ENCODE measurements around the gene CHMP3. TPM values are rescaled to one million over a fixed set of nuclear protein-coding genes. Genes with fewer than 3 reads are reported as not detected.

CHMP3 gene
- total and polyA plus RNA-seq, 2 of the 13 experiments (the other 11 are each of a cell fraction or from before 2014, with no cell fraction given), result 64.1 to 114 TPM

DNA sequence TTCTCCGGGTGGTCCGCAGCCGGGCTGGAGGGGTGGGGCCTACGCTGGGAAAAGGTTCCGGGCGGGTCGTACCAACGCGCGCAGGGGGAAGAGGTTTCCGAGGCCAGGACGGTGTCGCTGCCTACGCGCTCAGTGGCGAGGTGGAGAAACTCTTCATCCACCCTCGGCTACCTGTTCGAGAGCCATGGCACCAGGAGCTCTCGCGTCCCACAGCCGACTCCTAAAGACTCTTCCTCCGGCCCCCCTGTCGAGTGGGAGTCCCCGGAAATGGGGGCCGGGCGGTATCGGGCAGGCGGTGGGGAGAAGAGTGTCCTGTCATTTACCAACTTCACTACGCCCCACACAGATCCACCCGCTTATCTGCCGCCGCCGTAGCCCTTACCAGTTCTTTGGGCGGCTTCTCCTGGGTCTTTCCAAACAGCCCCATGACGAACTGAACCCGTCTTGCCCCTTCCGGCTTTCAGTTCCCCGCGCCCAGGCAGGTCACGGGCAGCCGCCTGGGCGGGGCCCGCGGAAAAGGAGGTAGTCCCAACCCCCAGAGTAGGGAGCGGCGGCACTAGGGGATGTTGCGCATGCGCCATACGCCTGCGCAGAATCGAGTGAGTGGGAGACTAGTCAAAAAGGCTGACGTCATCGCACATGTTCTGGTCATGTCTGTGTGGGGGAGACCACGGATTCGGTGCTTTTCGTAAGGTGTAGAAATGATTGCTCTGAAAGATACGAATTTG, at the start of gene CHMP3 (continued):
- no peak for TF ChIP-seq ZBTB46 (CRISPR knock-in tag; IDR thresholded peaks at IDR 0.05; ENCODE audit: borderline replicate concordance)
- TF ChIP-seq KLF13 (CRISPR knock-in tag; IDR thresholded peaks at IDR 0.05), result no peak; the same call in 1 of the 2 replicates
- TF ChIP-seq ZNF180 (CRISPR knock-in tag; IDR thresholded peaks at IDR 0.05; ENCODE audit: borderline replicate concordance, low read depth), result no peak
- no peak; the same call in 1 of the 2 replicates for TF ChIP-seq ONECUT2 (CRISPR knock-in tag; IDR thresholded peaks at IDR 0.05)
- no peak for TF ChIP-seq TSC22D2 (CRISPR knock-in tag; IDR thresholded peaks at IDR 0.05; ENCODE audit: borderline replicate concordance)
- TF ChIP-seq RARG (CRISPR knock-in tag; IDR thresholded peaks at IDR 0.05; ENCODE audit: low read depth), result no peak
- TF ChIP-seq, protein P1, sequence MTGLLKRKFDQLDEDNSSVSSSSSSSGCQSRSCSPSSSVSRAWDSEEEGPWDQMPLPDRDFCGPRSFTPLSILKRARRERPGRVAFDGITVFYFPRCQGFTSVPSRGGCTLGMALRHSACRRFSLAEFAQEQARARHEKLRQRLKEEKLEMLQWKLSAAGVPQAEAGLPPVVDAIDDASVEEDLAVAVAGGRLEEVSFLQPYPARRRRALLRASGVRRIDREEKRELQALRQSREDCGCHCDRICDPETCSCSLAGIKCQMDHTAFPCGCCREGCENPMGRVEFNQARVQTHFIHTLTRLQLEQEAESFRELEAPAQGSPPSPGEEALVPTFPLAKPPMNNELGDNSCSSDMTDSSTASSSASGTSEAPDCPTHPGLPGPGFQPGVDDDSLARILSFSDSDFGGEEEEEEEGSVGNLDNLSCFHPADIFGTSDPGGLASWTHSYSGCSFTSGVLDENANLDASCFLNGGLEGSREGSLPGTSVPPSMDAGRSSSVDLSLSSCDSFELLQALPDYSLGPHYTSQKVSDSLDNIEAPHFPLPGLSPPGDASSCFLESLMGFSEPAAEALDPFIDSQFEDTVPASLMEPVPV (CRISPR knock-in tag; IDR thresholded peaks at IDR 0.05), result peak; percentile 82; the same call in 1 of the 2 replicates
- no peak for TF ChIP-seq TCF12 (IDR thresholded peaks at IDR 0.05)
- TF ChIP-seq TCF12 (CRISPR knock-in tag; IDR thresholded peaks at IDR 0.05), result peak; percentile 81; the same call in 1 of the 2 replicates
- peak; percentile 100 for TF ChIP-seq ATF7 (IDR thresholded peaks at IDR 0.05)
- TF ChIP-seq ATF7 (CRISPR knock-in tag; IDR thresholded peaks at IDR 0.05), result peak; percentile 99
- no peak for TF ChIP-seq ATRX (CRISPR knock-in tag; IDR thresholded peaks at IDR 0.05; ENCODE audit: borderline replicate concordance)
- 0 out of 2 replicates have a peak, but pooled peaks have one; percentile 73 for TF ChIP-seq REXO4 (CRISPR knock-in tag; IDR thresholded peaks at IDR 0.05; ENCODE audit: borderline replicate concordance)
- TF ChIP-seq GATAD1 (CRISPR knock-in tag; IDR thresholded peaks at IDR 0.05), result peak; percentile 78; the same call in 1 of the 2 replicates
- TF ChIP-seq ZNF230 (CRISPR knock-in tag; IDR thresholded peaks at IDR 0.05), result no peak
- no peak for TF ChIP-seq ZNF225 (CRISPR knock-in tag; IDR thresholded peaks at IDR 0.05)
- TF ChIP-seq RFX5 (IDR thresholded peaks at IDR 0.05; ENCODE audit: low read depth, low read length), result peak; percentile 80
- peak; percentile 18; the same call in 1 of the 2 replicates for TF ChIP-seq BCL6 (CRISPR knock-in tag; IDR thresholded peaks at IDR 0.05)
- TF ChIP-seq, protein P2, sequence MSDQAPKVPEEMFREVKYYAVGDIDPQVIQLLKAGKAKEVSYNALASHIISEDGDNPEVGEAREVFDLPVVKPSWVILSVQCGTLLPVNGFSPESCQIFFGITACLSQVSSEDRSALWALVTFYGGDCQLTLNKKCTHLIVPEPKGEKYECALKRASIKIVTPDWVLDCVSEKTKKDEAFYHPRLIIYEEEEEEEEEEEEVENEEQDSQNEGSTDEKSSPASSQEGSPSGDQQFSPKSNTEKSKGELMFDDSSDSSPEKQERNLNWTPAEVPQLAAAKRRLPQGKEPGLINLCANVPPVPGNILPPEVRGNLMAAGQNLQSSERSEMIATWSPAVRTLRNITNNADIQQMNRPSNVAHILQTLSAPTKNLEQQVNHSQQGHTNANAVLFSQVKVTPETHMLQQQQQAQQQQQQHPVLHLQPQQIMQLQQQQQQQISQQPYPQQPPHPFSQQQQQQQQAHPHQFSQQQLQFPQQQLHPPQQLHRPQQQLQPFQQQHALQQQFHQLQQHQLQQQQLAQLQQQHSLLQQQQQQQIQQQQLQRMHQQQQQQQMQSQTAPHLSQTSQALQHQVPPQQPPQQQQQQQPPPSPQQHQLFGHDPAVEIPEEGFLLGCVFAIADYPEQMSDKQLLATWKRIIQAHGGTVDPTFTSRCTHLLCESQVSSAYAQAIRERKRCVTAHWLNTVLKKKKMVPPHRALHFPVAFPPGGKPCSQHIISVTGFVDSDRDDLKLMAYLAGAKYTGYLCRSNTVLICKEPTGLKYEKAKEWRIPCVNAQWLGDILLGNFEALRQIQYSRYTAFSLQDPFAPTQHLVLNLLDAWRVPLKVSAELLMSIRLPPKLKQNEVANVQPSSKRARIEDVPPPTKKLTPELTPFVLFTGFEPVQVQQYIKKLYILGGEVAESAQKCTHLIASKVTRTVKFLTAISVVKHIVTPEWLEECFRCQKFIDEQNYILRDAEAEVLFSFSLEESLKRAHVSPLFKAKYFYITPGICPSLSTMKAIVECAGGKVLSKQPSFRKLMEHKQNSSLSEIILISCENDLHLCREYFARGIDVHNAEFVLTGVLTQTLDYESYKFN (CRISPR knock-in tag; conservative IDR thresholded peaks at IDR 0.05), result peak; percentile 60; the same call in 1 of the 2 replicates
- peak; percentile 80; the same call in 1 of the 2 replicates for TF ChIP-seq KDM5A (IDR thresholded peaks at IDR 0.05; ENCODE audit: borderline replicate concordance, low read length)
- TF ChIP-seq ELK4 (CRISPR knock-in tag; IDR thresholded peaks at IDR 0.05; ENCODE audit: borderline replicate concordance), result peak; percentile 92; the same call in 1 of the 2 replicates
- TF ChIP-seq ZNF543 (CRISPR knock-in tag; IDR thresholded peaks at IDR 0.05), result peak; percentile 83

Measured in HepG2 (cell line).